ENCODE measurements around the gene CMSS1.

GRCh38 chr3:100046986-100047385, 229.3 kb downstream of the CMSS1 start:
- TF ChIP-seq CTCF (conservative IDR thresholded peaks at IDR 0.05; ENCODE audit: low read depth, low read length) (no peak), EZH2 (IDR thresholded peaks at IDR 0.05; ENCODE audit: borderline replicate concordance, low read depth, low read length, poor library complexity, severe bottlenecking) (no peak)

Data from A673 (cell line).